ENCODE measurements around the gene PDE9A. TPM values are rescaled to one million over a fixed set of nuclear protein-coding genes. Genes with fewer than 3 reads are reported as not detected.

PDE9A gene
- total RNA-seq, 1 donor from 2014 or later, result 0.13 TPM

GRCh38 chr21:42641311-42642218 lies 11.9 kb upstream of the PDE9A start:
- DNase-seq (ENCODE audit: low read depth, low spot score), result no peak

DNA sequence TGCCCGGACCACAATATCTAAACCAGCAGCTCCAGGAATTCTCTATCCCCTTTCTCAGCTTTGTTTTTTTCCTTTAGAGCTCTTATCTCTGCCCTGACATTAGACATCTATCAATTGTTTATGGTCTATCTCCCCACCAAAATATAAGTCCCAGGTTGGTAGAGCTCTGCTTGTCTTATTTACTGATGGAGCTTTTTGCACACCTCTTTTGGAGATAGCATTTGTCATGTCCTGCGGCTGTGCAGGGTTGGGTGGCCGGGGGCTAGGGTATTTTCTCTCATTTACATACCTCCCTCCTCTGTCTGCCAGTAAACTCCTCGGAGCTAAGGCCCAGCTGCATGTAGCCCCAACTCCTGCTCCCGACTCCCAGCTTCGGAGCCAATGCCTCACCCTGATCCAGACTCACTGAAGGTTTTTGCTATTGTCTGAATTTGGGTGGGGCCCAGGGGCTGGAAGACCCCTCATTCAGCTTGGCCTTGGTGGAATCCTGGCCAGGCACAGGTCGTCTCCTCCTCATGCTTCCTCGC lies 11.1 kb upstream of the PDE9A start:
- DNase-seq (ENCODE audit: low read depth, low spot score), result no peak

DNA sequence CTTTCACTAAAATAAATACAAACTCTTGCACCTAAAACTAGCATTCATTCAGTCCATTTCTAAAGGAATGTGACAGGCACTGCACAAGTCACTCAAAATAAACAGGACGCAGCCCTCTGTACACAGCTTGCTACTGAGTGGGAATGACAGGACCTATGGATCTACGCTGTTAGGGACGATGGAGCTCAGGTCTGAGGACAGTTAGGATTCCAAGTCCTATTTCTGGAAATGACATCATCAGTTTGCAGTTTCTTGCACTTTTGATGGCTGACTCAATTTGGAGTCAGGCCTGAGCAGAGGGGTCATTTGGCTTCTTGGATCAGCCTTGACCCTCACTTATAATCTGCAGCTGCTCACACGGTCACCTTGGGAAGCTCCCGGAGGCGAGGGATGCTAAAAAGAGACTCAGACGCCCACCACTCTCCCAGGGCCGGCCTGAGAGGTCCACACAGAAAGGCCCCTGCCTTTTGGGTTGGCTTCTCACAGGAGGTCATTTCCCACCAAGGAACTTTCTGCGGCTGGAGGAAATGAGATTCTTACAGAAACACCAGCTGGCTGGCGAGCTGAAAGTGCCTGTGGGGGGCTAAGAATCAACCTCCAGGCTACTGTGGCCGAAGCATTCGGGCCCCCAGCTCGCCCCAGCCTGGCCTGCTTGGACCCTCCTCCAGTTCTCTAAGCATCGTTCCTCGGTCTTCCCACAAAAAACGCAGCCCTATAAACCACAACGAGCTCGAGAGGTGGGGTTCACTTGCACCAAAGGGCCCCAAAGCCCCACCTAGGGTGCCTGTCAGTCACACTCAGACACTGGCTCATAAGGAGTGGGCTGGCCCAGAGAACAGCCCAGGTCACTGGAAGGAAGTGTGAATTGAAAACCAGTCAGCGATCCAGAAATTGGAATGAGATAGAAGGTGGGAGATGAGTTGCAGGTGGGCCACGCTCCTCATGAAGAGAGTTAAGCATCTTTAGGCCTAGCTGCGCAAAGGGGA lies 8.9 kb upstream of the PDE9A start:
- no peak for DNase-seq (ENCODE audit: low read depth, low spot score)

GRCh38 chr21:42645211-42646075 lies 8.0 kb upstream of the PDE9A start:
- DNase-seq (ENCODE audit: low read depth, low spot score), result no peak

DNA sequence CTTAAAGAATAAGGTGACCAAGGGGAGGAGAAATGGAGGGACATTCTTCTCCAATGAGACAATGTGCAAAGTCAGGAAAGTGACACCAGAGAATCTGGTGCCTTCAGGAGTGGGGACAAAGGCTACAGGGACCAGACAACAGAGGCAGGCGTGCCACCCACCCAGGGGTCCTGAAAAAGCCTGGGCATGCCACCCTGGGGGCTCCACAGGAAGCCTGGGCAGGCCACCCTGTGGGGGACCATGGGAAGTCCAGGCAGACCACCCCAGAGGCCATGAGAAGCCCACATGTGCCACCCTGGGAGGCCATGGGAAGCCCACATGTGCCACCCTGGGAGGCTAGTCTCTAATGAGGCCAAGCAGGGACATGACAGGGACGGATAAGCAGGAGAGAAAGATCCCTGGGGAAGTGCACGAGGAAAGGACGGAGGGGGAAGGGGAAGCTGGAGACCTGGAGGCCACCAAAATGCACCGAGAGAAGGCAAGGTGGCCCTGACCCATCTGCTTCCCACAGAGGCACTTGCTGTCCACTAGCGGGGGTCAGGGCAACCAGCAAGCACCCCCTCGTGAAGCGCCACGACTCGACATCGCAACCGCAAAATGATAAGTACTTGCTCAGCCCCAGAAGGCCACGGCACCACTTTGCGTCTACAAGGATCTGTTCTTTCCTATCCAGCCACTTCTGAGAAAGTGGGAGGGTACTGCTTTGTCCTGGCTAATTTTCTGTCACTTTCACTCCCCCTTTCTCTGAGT lies 7.2 kb upstream of the PDE9A start:
- no peak for DNase-seq (ENCODE audit: low read depth, low spot score)

DNA sequence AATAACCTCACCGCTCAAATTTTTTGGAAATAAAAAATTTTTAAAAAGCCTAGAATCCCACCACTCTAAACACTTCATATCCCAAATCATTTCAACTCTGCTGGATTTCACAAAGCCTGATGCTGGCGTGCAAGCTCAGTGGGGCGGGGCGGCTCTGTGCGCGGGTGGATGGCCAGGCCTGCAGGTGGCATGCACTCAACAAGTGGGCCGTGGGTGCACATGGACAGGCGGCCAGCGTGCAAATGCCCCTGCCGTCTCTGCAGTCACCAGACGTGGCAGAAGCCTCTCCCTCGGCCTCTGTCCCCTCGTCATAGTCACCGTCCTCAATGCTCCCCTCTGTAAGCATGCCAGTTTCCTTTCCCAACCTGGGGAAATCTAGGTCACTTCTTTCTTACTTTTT lies 6.6 kb upstream of the PDE9A start:
- no peak for DNase-seq (ENCODE audit: low read depth, low spot score)

DNA sequence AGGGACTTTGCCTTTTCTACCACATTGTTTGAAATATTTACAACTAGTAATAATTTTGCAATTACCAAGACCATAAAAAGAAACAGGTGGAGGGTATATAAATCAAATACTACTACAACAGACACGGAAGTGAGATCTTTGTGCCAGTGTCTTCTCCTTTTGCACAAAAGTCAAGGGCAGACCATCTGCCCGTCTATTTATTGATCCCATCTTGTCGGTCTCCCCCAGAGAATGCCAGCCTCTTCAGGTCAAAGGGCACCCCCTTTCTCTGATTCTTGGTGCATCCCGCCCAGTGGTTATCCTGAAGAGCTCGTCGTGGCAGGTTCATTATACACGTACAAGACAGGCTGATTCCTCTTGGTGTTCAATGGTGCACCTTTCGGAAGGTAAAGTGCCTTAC lies 4.8 kb upstream of the PDE9A start:
- DNase-seq (ENCODE audit: low read depth, low spot score), result no peak

DNA sequence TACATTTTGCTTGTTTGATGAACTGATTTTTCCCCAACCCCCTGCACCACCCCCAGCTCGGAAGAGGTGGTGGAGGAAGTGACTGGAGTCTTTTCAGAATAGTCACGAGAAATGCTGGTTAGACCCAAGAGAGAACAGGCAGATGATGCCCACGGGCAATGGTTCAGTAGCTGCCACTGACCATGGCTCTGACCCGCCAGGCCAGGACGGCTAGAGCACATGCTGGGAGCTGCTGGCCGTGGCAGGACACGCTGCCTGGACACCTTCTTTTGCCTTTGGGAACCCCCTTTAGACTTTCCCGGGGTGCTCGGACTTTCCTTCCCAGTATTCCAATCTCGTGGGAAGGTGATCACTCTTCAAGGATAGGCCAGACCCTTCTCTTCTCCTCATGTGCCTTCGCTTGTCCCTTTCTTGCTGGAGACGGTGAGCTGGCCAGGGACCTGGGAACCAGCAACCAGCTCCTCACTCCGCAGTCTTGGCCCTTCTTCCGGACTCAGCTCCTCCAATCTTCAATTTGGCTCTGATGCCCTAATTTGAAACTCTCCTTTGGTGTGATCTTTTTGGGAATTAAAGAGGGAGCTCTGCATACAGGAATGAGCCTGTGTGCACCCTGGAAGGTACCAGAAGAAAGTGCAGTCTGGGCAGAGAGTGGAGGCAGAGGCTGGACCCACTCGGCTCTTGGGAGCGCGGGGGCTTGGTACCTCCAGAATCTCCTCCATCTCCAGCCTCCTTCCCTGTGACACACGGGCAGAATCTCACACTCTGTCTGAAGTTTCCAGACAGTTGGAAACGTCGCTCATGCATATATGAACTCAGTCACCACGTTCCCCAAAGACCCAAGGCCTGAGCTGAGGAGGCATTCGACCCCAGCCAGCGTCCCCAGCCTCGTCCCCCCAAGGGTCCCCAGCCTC lies 4.0 kb upstream of the PDE9A start:
- DNase-seq (ENCODE audit: low read depth, low spot score), result no peak

DNA sequence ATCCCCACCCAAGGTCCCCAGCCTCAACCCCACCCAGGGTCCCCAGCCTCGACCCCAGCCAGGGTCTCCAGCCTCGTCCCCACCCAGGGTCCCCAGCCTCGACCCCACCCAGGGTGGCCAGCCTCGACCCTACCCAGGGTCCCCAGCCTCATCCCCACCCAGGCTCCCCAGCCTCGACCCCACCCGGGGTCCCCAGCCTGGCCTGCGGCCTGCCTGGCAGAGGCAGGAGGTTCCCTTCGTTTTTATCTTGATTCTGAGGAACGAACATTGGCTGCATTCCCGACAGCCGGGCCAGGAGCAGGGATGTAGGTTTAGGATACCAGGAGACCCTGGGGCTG lies 3.4 kb upstream of the PDE9A start:
- no peak for DNase-seq (ENCODE audit: low read depth, low spot score)

DNA sequence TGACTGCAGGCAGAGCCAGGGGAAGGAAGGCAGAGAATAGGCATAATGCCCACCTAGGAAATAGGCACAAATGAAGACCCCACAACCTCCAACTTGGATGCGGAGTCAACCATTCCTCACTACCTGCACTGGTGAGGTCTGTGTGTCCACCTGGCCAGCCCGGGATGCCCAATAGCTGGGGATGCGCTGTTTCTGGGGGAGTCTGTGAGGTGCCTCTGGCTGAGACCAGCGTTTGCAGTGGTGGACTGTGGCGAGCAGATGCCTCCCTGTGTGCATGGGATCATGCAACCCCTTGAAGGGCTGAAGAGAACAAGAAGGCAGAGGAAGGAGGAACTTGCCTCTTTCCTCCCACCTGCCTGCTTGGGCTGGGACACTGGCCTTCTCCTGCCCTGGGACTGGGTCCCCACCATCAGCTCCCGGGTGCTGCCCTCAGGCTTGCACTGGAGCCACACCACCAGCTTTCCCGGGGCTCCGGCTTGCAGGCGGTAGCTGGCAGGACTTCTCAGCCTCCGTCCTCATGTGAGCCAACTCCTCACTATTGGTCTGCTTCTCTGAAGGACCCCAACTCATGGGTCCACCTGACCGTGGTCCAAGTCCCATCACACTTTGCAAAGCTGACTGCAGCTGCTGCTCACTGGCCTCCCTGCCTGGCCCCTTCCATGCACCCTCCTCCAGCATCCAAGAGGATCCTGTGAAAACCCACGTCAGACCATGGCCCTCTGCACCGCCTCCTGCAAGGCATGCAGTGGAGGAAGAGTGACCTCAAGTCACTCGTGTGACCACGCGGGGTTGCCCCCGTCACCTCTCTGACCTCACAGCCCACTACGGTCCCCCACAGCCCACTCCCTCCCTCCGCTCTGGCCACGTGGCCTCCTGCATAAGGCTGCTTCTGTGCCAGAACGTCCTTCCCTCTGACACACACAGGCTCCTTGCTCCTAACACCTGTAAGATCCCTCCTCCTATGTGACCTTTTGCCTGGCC lies 2.7 kb upstream of the PDE9A start:
- no peak for DNase-seq (ENCODE audit: low read depth, low spot score)

- DNase-seq (ENCODE audit: low read depth, low spot score), result no peak
These were observed 1.7 kb upstream of the PDE9A start for GRCh38 chr21:42651515-42652401.

DNA sequence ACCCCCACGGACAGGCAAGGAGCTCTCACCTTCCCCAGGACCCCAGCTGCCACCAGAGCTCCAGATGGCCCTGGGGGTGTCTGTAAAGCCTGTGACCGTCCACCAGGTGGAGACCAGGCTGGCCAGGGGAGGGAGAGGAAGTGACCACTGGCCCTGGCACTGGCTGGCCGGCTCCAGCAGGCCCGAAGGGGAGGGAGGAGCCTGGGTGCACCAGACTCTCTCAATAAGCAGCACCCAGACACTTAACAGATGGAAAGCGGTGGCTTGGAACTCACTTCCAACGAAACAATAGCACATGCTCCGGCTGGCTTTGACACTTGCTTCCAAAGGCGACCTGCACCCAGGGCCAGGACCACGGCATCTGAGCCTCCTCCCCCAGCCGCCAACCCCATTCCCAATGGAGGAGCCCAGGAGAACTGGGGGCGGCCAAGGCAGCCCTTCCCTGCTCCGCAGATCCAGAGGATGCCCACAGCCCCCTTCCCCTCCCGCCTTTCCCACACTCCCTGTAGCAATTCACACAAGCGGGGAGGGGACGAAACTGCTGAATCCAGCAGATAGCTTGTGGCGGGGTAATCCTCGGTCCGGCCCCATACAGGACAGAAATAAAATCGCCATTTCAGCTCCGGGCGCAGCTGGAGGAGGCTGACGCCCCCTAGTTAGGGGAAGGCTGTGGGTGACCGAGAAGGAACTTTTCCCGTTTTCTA lies 742 bp upstream of the PDE9A start:
- no peak for DNase-seq (ENCODE audit: low read depth, low spot score)

DNA sequence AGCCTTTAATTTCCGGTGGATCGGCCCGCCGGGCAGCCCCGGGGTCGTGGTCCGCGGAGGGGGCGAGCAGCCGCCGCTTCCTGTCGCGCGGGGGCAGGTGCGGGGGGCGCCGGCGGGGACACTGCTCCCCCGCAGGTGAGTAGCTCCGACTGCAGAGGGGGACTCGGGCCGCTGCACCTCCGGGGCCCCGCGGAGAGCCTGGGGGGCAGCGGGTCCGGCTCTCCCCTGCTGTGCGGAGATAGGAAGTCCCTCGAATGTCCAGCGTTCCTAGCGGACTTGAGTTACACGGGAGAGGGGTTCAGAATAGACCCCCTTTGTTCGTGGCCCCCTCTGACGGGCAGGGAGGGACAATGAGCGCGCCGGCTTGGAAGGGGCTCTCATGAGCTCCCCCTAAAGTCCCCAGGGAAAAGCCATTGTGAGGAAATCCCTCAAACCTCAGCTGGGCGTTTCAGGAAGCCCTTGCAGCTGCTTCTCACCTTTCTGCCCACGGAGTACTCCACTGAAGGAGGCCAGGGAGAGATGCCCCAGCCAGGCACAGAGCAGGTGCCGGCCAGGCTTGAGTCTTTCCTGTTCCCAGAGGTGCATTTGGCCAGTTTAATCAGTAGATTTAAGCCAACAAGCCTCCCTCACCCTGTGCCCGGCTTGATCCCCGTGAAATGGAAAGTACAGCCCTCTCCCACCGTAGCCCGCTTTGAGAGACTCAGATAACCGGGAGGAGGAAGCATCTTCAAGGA lies 925 bp downstream of the PDE9A start:
- no peak for DNase-seq (ENCODE audit: low read depth, low spot score)

GRCh38 chr21:42654913-42655795 lies 1.7 kb downstream of the PDE9A start:
- DNase-seq (ENCODE audit: low read depth, low spot score), result no peak
